IMR-90 (cell line): ENCODE results near the gene MAGI2. TPM values are rescaled to one million over a fixed set of nuclear protein-coding genes. Genes with fewer than 3 reads are reported as not detected.

Experiments used
- ATAC-seq: fragments of 200-7000 bp; cut with Tn5 transposase; 2 replicates; pipeline ENCODE4 v1.9.1; 2020; ENCODE audit warnings: low read depth, mild to moderate bottlenecking, moderate library complexity
- BruUV-seq: library from RNA; stranded (reverse); fragments of 400-500 nt; replicated peaks from 2 replicates; lab custom pipeline; 2021; lab: Mats Ljungman, UMichigan
- CTCF ChIA-PET: fragments of 300-600 bp; formaldehyde crosslinking; extraction: SDS; loops from one replicate; lab custom pipeline; 2021; ENCODE audit warnings: antibody characterized with exemption; lab: Yijun Ruan, JAX
- POLR2A ChIA-PET: fragments of 300-600 bp; sonication (Branson Sonifier 250); formaldehyde crosslinking; loops from one replicate; lab custom pipeline; 2022; ENCODE audit warnings: antibody characterized with exemption; ENCODE audit not compliant: unreplicated experiment; lab: Charles Lee
- DNase-seq: peaks from one replicate; pipeline ENCODE4 v3.0.0; 2013
- H2AFZ ChIP-seq: replicated peaks from 2 replicates; pipeline ENCODE3; 2013; ENCODE audit warnings: low read length, mild to moderate bottlenecking; ENCODE audit not compliant: poor library complexity
- H2AK5ac ChIP-seq: 2 replicates; pipeline ENCODE4 v1.6.1; 2013; ENCODE audit warnings: low read depth, low read length, inconsistent platforms
- H2AK9ac ChIP-seq: replicated peaks from 2 replicates; pipeline ENCODE3; 2013; ENCODE audit warnings: mild to moderate bottlenecking, low read depth, low read length, moderate library complexity; ENCODE audit not compliant: poor library complexity
- H2BK120ac ChIP-seq: 2 replicates; pipeline ENCODE4 v1.6.1; 2013; ENCODE audit warnings: low read depth, low read length, inconsistent platforms
- H2BK15ac ChIP-seq: 3 replicates; pipeline ENCODE4 v1.6.1; 2013; ENCODE audit warnings: low read depth, low read length, inconsistent platforms
- H2BK20ac ChIP-seq: 2 replicates; pipeline ENCODE4 v1.6.1; 2013; ENCODE audit warnings: low read depth, mild to moderate bottlenecking, inconsistent platforms, low read length, moderate library complexity
- H2BK5ac ChIP-seq: 2 replicates; pipeline ENCODE4 v1.6.1; 2013; ENCODE audit warnings: mild to moderate bottlenecking, low read depth, low read length, inconsistent platforms; ENCODE audit not compliant: poor library complexity, severe bottlenecking
- H3K14ac ChIP-seq: replicated peaks from 2 replicates; pipeline ENCODE4 v1.6.1; 2013; ENCODE audit warnings: low read depth, low read length, inconsistent platforms
- H3K18ac ChIP-seq: 2 replicates; pipeline ENCODE4 v1.6.1; 2013; ENCODE audit warnings: low read depth, low read length, control low read depth
- H3K23ac ChIP-seq: 2 replicates; pipeline ENCODE4 v1.6.1; 2013; ENCODE audit warnings: low read depth, low read length, inconsistent platforms
- H3K27ac ChIP-seq: 2 replicates; pipeline ENCODE4 v1.5.1; 2013; ENCODE audit warnings: mild to moderate bottlenecking, control low read depth, low read length; ENCODE audit not compliant: insufficient read depth
- H3K27me3 ChIP-seq: 2 replicates; pipeline ENCODE4 v1.6.1; 2013; ENCODE audit warnings: low read length; ENCODE audit not compliant: control insufficient read depth, insufficient read depth
- H3K36me3 ChIP-seq: 2 replicates; pipeline ENCODE4 v1.6.1; 2013; ENCODE audit warnings: low read length, mixed read lengths; ENCODE audit not compliant: control insufficient read depth, insufficient read depth
- H3K4ac ChIP-seq: 2 replicates; pipeline ENCODE4 v1.6.1; 2013; ENCODE audit warnings: low read depth, low read length, inconsistent platforms
- H3K4me1 ChIP-seq: 2 replicates; pipeline ENCODE4 v1.6.1; 2013; ENCODE audit warnings: low read length, mixed read lengths; ENCODE audit not compliant: control insufficient read depth, insufficient read depth
- H3K4me2 ChIP-seq: 2 replicates; pipeline ENCODE4 v1.6.1; 2013; ENCODE audit warnings: low read depth, mild to moderate bottlenecking, control low read depth, low read length, moderate library complexity
- H3K4me3 ChIP-seq: 2 replicates; pipeline ENCODE4 v1.5.1; 2013; ENCODE audit warnings: low read depth, mild to moderate bottlenecking, control low read depth, low read length, moderate library complexity; ENCODE audit not compliant: insufficient read depth
- H3K56ac ChIP-seq: 2 replicates; pipeline ENCODE4 v1.6.1; 2013; ENCODE audit warnings: low read length, inconsistent platforms; ENCODE audit not compliant: insufficient read depth; ENCODE audit errors: extremely low read depth
- H3K79me1 ChIP-seq, 2 experiments: 2 replicates each; pipeline ENCODE4 v1.6.1; 2013; ENCODE audit warnings: low read length in 2 of 2, inconsistent platforms in 1 of 2, low read depth in 1 of 2
- H3K9ac ChIP-seq: 2 replicates; pipeline ENCODE4 v1.6.1; 2013; ENCODE audit warnings: low read depth, low read length, control low read depth
- H3K9me1 ChIP-seq: 2 replicates; pipeline ENCODE4 v1.6.1; 2013; ENCODE audit warnings: low read length, inconsistent platforms; ENCODE audit not compliant: insufficient read depth
- H3K9me3 ChIP-seq: 2 replicates; pipeline ENCODE4 v1.6.1; 2013; ENCODE audit warnings: low read length; ENCODE audit not compliant: control insufficient read depth, insufficient read depth
- H4K20me1 ChIP-seq: 2 replicates; pipeline ENCODE4 v1.6.1; 2013; ENCODE audit warnings: low read length, inconsistent platforms; ENCODE audit not compliant: insufficient read depth
- H4K5ac ChIP-seq: 2 replicates; pipeline ENCODE4 v1.6.1; 2013; ENCODE audit warnings: mild to moderate bottlenecking, low read depth, low read length, control low read depth
- H4K8ac ChIP-seq, 2 experiments: 2 replicates each; pipeline ENCODE4 v1.6.1; 2013; ENCODE audit warnings: low read depth in 2 of 2, low read length in 2 of 2, control low read depth in 1 of 2, inconsistent platforms in 1 of 2
- H4K91ac ChIP-seq: 2 replicates; pipeline ENCODE4 v1.6.1; 2013; ENCODE audit warnings: low read depth, low read length, inconsistent platforms; ENCODE audit not compliant: insufficient read depth
- CTCF ChIP-seq: conservative IDR thresholded peaks from 2 replicates; pipeline ENCODE4 v1.5.1; 2012; ENCODE audit warnings: mild to moderate bottlenecking, low read depth, low read length, improper control_type of control experiment
- POLR2A ChIP-seq: IDR thresholded peaks from 2 replicates; pipeline ENCODE4 v1.6.1; 2012; ENCODE audit warnings: mild to moderate bottlenecking, low read depth, low read length
- WGBS, 2 experiments: methylation state at CpG; one replicate each; pipeline versions ENCODE4 v1.1.5 to v1.1.7; 2013; ENCODE audit warnings: missing lambda C conversion rate in 2 of 2; ENCODE audit not compliant: insufficient read length in 1 of 2; ENCODE audit errors: extremely low coverage in 2 of 2; 5-methylcytosine and 5-hydroxymethylcytosine counted together
- dilution Hi-C: fragments of 300-500 bp; cut with HindIII; formaldehyde crosslinking; loops from one replicate; pipeline ENCODE4 v1.14.3; 2018; ENCODE audit warnings: low sequenced_read_pairs; ENCODE audit not compliant: unreplicated experiment
- in situ Hi-C: fragments of 300-500 bp; cut with MboI; formaldehyde crosslinking; loops from 3 replicates; pipeline ENCODE4 v1.14.3; 2019; ENCODE audit warnings: low sequenced_read_pairs, inconsistent platforms, mixed read lengths
- intact Hi-C: fragments of 100-400 bp; cut with micrococcal nuclease; formaldehyde crosslinking; loops from 2 replicates; pipeline ENCODE4 v1.10.0; 2022
- polyA plus RNA-seq, 3 experiments: library from polyadenylated mRNA; depleted of rRNA; stranded (reverse); fragments of >200 nt; gene quantifications; 2 replicates each; pipeline ENCODE4 v1.2.3, GENCODE V29; 2012; ENCODE audit warnings: low replicate concordance in 1 of 3
- total RNA-seq: library from RNA; depleted of rRNA; stranded (reverse); fragments of >200 nt; gene quantifications from 2 replicates; pipeline ENCODE4 v1.2.3, GENCODE V29; 2012

The MAGI2 gene
- total and polyA plus RNA-seq, 2 of the 4 experiments (the other 2 are of a cell fraction), result 2.5 to 17.9 TPM

- ATAC-seq, result peak; percentile 46
- peak; percentile 24 for DNase-seq
- Histone ChIP-seq H3K27me3 (no peaks in the 10 kb centered on the region), H3K4ac (no peak overlapping the region), H4K8ac (no peak overlapping the region), H3K27ac (no peak overlapping the region), H3K9me1 (no peaks in the 10 kb centered on the region), H3K4me2 (no peak overlapping the region), H2BK5ac (no peak overlapping the region), H2AK9ac (no peak overlapping the region), H4K20me1 (no peaks in the 10 kb centered on the region), H4K5ac (no peak overlapping the region), H2BK120ac (no peak overlapping the region), H2BK15ac (no peak overlapping the region), H3K14ac (no peak overlapping the region; the same call in 1 of the 2 replicates), H3K4me1 (no peaks in the 10 kb centered on the region; the same call in 1 of the 2 replicates), H3K36me3 (no peaks in the 10 kb centered on the region), H2BK20ac (no peak overlapping the region), H3K18ac (no peak overlapping the region), H2AFZ (no peak overlapping the region), H3K56ac (no peak overlapping the region), H3K9ac (no peak overlapping the region), H3K23ac (no peak overlapping the region), H3K79me1 (no peaks in the 10 kb centered on the region), H4K91ac (no peak overlapping the region), H3K9me3 (no peaks in the 10 kb centered on the region), H2AK5ac (no peak overlapping the region), H3K4me3 (no peak overlapping the region)
- BruUV-seq, result no TSS peak
- WGBS, 2 experiments, result no CpG with 5 or more reads among the region's 6 CpGs
- intact Hi-C loops (no loop called here), dilution Hi-C loops (no loop called here), in situ Hi-C loops (no loop called here)
- ChIA-PET POLR2A (no interaction called here), CTCF (no interaction called here)
- TF ChIP-seq CTCF, result 0 out of 2 replicates have a peak, but pooled peaks have one; percentile 3
- TF ChIP-seq POLR2A, result no peak
Observed at GRCh38 chr7:77995717-77996116, 1457.8 kb downstream of the MAGI2 start.
